ENCODE measurements around the gene ALOX5AP.

ALOX5AP gene

GRCh38 chr13:30803749-30804148 is 68.4 kb downstream of the ALOX5AP start:
- TF ChIP-seq CTCF (IDR thresholded peaks at IDR 0.05; ENCODE audit: borderline replicate concordance, extremely low read depth, low read length, poor library complexity, severe bottlenecking) (no peak), EZH2 (IDR thresholded peaks at IDR 0.05; ENCODE audit: borderline replicate concordance, low read depth, low read length, severe bottlenecking) (no peak)
- no peak overlapping the region for H3K27ac ChIP-seq (ENCODE audit: low read length)
- no peaks in the 10 kb centered on the region for H3K79me2 ChIP-seq (ENCODE audit: insufficient read depth, low read length)
- DNase-seq, result no peak
- ATAC-seq (ENCODE audit: insufficient read depth, low read depth), result no peak
- H3K4me3 ChIP-seq (ENCODE audit: low read depth in 1 of 2, low read length in 2 of 2), result no peak overlapping the region
- H3K9ac ChIP-seq (ENCODE audit: low read depth, low read length), result no peak overlapping the region
- no peak overlapping the region for H2AFZ ChIP-seq (ENCODE audit: low read depth, low read length)
- H3K36me3 ChIP-seq (ENCODE audit: insufficient read depth, low read length), result no peaks in the 10 kb centered on the region
- no peaks in the 10 kb centered on the region for H4K20me1 ChIP-seq (ENCODE audit: insufficient read depth, low read length)
- H3K4me1 ChIP-seq (ENCODE audit: insufficient read depth, low read length), result peaks cover 9% of the 10 kb centered on the region
- no peak overlapping the region for H3K4me2 ChIP-seq (ENCODE audit: insufficient read depth, low read length)
- no peaks in the 10 kb centered on the region for H3K27me3 ChIP-seq (ENCODE audit: insufficient read depth, low read length, poor library complexity)
- no peaks in the 10 kb centered on the region for H3K9me3 ChIP-seq (ENCODE audit: insufficient read depth, low read length, severe bottlenecking)

GRCh38 chr13:30804474-30804873 is 69.1 kb downstream of the ALOX5AP start:
- Histone ChIP-seq H3K27me3 (ENCODE audit: insufficient read depth, low read length, poor library complexity) (no peaks in the 10 kb centered on the region), H3K4me2 (ENCODE audit: insufficient read depth, low read length) (no peak overlapping the region), H3K27ac (ENCODE audit: low read length) (no peak overlapping the region), H2AFZ (ENCODE audit: low read depth, low read length) (no peak overlapping the region), H3K4me1 (ENCODE audit: insufficient read depth, low read length) (peaks cover 9% of the 10 kb centered on the region), H3K79me2 (ENCODE audit: insufficient read depth, low read length) (no peaks in the 10 kb centered on the region), H3K9me3 (ENCODE audit: insufficient read depth, low read length, severe bottlenecking) (no peaks in the 10 kb centered on the region), H3K4me3 (ENCODE audit: low read depth in 1 of 2, low read length in 2 of 2) (no peak overlapping the region), H3K36me3 (ENCODE audit: insufficient read depth, low read length) (no peaks in the 10 kb centered on the region), H3K9ac (ENCODE audit: low read depth, low read length) (no peak overlapping the region), H4K20me1 (ENCODE audit: insufficient read depth, low read length) (no peaks in the 10 kb centered on the region)
- DNase-seq, result no peak
- no peak for ATAC-seq (ENCODE audit: insufficient read depth, low read depth)
- TF ChIP-seq EZH2 (IDR thresholded peaks at IDR 0.05; ENCODE audit: borderline replicate concordance, low read depth, low read length, severe bottlenecking) (no peak), CTCF (IDR thresholded peaks at IDR 0.05; ENCODE audit: borderline replicate concordance, extremely low read depth, low read length, poor library complexity, severe bottlenecking) (no peak)

DNA sequence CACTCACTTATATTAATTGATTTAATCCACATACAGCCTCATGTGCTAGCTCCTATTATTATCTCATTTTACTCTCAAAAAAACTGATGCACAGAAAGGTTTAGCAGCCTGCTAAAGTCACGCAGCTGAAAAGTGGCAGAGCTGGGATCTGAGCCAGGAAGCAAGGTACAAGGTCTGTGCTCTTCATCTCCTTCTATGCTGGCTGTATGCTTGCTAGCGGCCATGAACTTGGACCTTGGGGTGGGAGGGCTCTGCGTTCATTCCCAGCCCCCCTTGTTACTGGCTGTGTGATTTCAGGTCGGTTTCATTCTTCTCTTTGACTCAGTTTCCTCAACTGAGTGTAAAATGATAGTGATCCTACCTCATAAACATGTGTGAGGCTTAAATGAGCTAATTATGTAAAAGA is 69.8 kb downstream of the ALOX5AP start:
- H4K20me1 ChIP-seq (ENCODE audit: insufficient read depth, low read length), result no peaks in the 10 kb centered on the region
- no peak overlapping the region for H3K4me2 ChIP-seq (ENCODE audit: insufficient read depth, low read length)
- H3K79me2 ChIP-seq (ENCODE audit: insufficient read depth, low read length), result no peaks in the 10 kb centered on the region
- ATAC-seq (ENCODE audit: insufficient read depth, low read depth) (no peak), DNase-seq (no peak)
- TF ChIP-seq CTCF (IDR thresholded peaks at IDR 0.05; ENCODE audit: borderline replicate concordance, extremely low read depth, low read length, poor library complexity, severe bottlenecking), result no peak
- no peak for TF ChIP-seq EZH2 (IDR thresholded peaks at IDR 0.05; ENCODE audit: borderline replicate concordance, low read depth, low read length, severe bottlenecking)
- H3K36me3 ChIP-seq (ENCODE audit: insufficient read depth, low read length), result no peaks in the 10 kb centered on the region
- H3K9me3 ChIP-seq (ENCODE audit: insufficient read depth, low read length, severe bottlenecking), result no peaks in the 10 kb centered on the region
- H3K9ac ChIP-seq (ENCODE audit: low read depth, low read length), result no peak overlapping the region
- H3K27me3 ChIP-seq (ENCODE audit: insufficient read depth, low read length, poor library complexity), result no peaks in the 10 kb centered on the region
- no peak overlapping the region for H2AFZ ChIP-seq (ENCODE audit: low read depth, low read length)
- peaks cover 9% of the 10 kb centered on the region for H3K4me1 ChIP-seq (ENCODE audit: insufficient read depth, low read length)
- H3K27ac ChIP-seq (ENCODE audit: low read length), result no peak overlapping the region
- no peak overlapping the region for H3K4me3 ChIP-seq (ENCODE audit: low read depth in 1 of 2, low read length in 2 of 2)

GRCh38 chr13:30805603-30806011 is 70.3 kb downstream of the ALOX5AP start:
- ATAC-seq (ENCODE audit: insufficient read depth, low read depth), result no peak
- Histone ChIP-seq H3K79me2 (ENCODE audit: insufficient read depth, low read length) (no peaks in the 10 kb centered on the region), H3K4me1 (ENCODE audit: insufficient read depth, low read length) (peaks cover 9% of the 10 kb centered on the region), H3K4me2 (ENCODE audit: insufficient read depth, low read length) (no peak overlapping the region), H3K9me3 (ENCODE audit: insufficient read depth, low read length, severe bottlenecking) (no peaks in the 10 kb centered on the region), H3K36me3 (ENCODE audit: insufficient read depth, low read length) (no peaks in the 10 kb centered on the region), H3K27me3 (ENCODE audit: insufficient read depth, low read length, poor library complexity) (no peaks in the 10 kb centered on the region), H4K20me1 (ENCODE audit: insufficient read depth, low read length) (no peaks in the 10 kb centered on the region), H3K27ac (ENCODE audit: low read length) (no peak overlapping the region), H3K9ac (ENCODE audit: low read depth, low read length) (no peak overlapping the region), H3K4me3 (ENCODE audit: low read depth in 1 of 2, low read length in 2 of 2) (no peak overlapping the region), H2AFZ (ENCODE audit: low read depth, low read length) (no peak overlapping the region)
- no peak for DNase-seq
- TF ChIP-seq CTCF (IDR thresholded peaks at IDR 0.05; ENCODE audit: borderline replicate concordance, extremely low read depth, low read length, poor library complexity, severe bottlenecking), result no peak
- no peak for TF ChIP-seq EZH2 (IDR thresholded peaks at IDR 0.05; ENCODE audit: borderline replicate concordance, low read depth, low read length, severe bottlenecking)
